NCI-H1436 (cell line): Measurements from ENCODE around the gene ZSWIM8.

Experiments used
- DNase-seq: peaks from one replicate; lab custom pipeline; 2025; lab: John Stamatoyannopoulos, UW

Gene ZSWIM8

GRCh38 chr10:73841061-73841421 lies 55.6 kb downstream of the ZSWIM8 start:
- DNase-seq = no peak

GRCh38 chr10:73841526-73842285 lies 56.3 kb downstream of the ZSWIM8 start:
- DNase-seq = no peak

- no peak for DNase-seq
These were observed 56.9 kb downstream of the ZSWIM8 start for GRCh38 chr10:73842349-73842748.

- DNase-seq = no peak
These were observed 57.9 kb downstream of the ZSWIM8 start for GRCh38 chr10:73843261-73843660.

GRCh38 chr10:73847031-73847430 lies 61.6 kb downstream of the ZSWIM8 start:
- DNase-seq = no peak

- peak; percentile 71 for DNase-seq
These were observed 63.5 kb downstream of the ZSWIM8 start for GRCh38 chr10:73848821-73849489.

GRCh38 chr10:73850211-73850610 lies 64.8 kb downstream of the ZSWIM8 start:
- DNase-seq = no peak

GRCh38 chr10:73850863-73851461 lies 65.6 kb downstream of the ZSWIM8 start:
- DNase-seq = no peak
